Mucosa of rectum (tissue), 2 donors: Measurements from ENCODE around the gene DAB2IP.

Experiments used
- H3K27ac ChIP-seq, 2 donors: one replicate each; pipeline ENCODE4 v1.7.0; 2013; ENCODE audit warnings: inconsistent platforms in 2 of 2, low read depth in 2 of 2, low read length in 2 of 2
- H3K27me3 ChIP-seq, 2 donors: one replicate each; pipeline ENCODE4 v1.7.0; 2013; ENCODE audit warnings: low read length in 2 of 2; ENCODE audit not compliant: control insufficient read depth in 2 of 2, insufficient read depth in 2 of 2
- H3K36me3 ChIP-seq, 2 donors: one replicate each; pipeline ENCODE4 v1.7.0; 2013; ENCODE audit warnings: low read length in 2 of 2; ENCODE audit not compliant: control insufficient read depth in 2 of 2, insufficient read depth in 2 of 2
- H3K4me1 ChIP-seq, 2 donors: one replicate each; pipeline ENCODE4 v1.7.0; 2013; ENCODE audit warnings: low read length in 2 of 2, mild to moderate bottlenecking in 1 of 2; ENCODE audit not compliant: control insufficient read depth in 2 of 2, insufficient read depth in 2 of 2
- H3K4me3 ChIP-seq, 2 donors: one replicate each; pipeline ENCODE4 v1.7.0; 2013; ENCODE audit warnings: low read length in 2 of 2
- H3K9ac ChIP-seq, 2 donors: one replicate each; pipeline ENCODE4 v1.7.0; 2013; ENCODE audit warnings: low read length in 2 of 2, low read depth in 1 of 2, mild to moderate bottlenecking in 1 of 2
- H3K9me3 ChIP-seq, 2 donors: one replicate each; pipeline ENCODE4 v1.7.0; 2013; ENCODE audit warnings: low read length in 2 of 2; ENCODE audit not compliant: control insufficient read depth in 2 of 2
- donor health status: healthy.
- donor health status: Normal muscosa, but diverticular disease.

DAB2IP gene

DNA sequence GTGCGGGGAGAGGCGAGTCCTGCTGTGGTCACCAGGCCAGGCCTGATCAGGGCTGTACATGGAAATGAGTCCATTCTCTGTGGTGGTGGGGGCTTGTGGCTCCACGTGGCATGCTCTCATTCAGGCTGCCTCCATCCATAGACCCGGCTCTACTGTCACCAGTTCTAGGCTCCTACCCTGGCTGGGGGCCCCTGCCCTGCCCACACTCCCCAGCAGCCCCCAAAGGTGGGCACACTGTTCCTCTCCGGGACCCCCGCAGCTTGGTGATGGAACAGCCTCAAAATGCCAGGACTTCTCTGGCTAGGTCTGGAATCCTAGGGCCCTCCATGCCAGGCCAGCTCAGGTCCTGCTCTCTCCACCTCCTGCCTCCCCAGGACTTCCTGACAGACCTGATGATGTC is 111.7 kb downstream of the DAB2IP start:
- H3K9ac ChIP-seq = no peak overlapping the region
- H3K27me3 ChIP-seq = no peaks in the 10 kb centered on the region
- H3K4me1 ChIP-seq = peaks cover 0 to 5% of the 10 kb centered on the region in 2 donors
- no peaks in the 10 kb centered on the region for H3K9me3 ChIP-seq
- peaks cover 88 to 93% of the 10 kb centered on the region in 2 donors for H3K36me3 ChIP-seq
- no peak overlapping the region for H3K4me3 ChIP-seq
- H3K27ac ChIP-seq = no peak overlapping the region

DNA sequence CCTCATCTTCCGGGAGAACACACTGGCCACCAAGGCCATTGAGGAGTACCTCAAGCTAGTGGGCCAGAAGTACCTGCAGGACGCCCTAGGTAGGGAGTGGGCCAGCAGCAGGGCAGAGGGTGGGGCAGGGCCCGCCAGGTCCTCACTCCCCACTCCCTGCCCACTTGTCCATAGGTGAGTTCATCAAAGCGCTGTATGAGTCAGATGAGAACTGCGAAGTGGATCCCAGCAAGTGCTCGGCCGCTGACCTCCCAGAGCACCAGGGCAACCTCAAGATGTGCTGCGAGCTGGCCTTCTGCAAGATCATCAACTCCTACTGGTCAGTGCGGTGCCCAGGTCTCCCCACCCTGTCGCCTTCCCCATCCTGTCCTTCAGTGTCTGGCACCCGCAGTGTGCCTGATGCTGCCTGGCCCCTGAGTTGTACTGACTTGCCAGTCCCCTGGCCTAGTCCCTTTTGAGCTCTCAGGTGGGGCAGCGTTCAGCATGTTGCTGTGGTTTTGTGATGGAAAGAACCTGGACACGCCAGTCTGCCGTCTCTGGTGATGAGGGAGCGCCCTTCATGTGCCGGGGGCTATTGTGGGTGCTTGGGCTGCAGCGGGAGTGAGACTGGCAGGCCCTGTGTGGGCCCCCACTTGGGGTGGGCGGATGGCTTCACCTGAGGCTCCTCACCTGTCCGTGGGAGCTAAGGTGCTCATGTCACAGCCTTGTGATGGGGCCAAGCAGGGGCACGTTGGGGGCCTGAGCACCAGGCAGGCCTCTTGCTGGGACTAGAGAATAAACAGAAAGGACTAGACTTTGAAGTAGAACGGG is 112.3 kb downstream of the DAB2IP start:
- peaks cover 0 to 5% of the 10 kb centered on the region in 2 donors for H3K4me1 ChIP-seq
- H3K9ac ChIP-seq = no peak overlapping the region
- H3K27me3 ChIP-seq = no peaks in the 10 kb centered on the region
- no peak overlapping the region for H3K4me3 ChIP-seq
- H3K36me3 ChIP-seq = peaks cover 87 to 94% of the 10 kb centered on the region in 2 donors
- no peak overlapping the region for H3K27ac ChIP-seq
- H3K9me3 ChIP-seq = no peaks in the 10 kb centered on the region

GRCh38 chr9:121764371-121764730 is 112.9 kb downstream of the DAB2IP start:
- Histone ChIP-seq H3K4me3 (no peak overlapping the region), H3K36me3 (peaks cover 87 to 94% of the 10 kb centered on the region in 2 donors), H3K9ac (no peak overlapping the region), H3K27ac (no peak overlapping the region), H3K9me3 (no peaks in the 10 kb centered on the region), H3K4me1 (peaks cover 0 to 5% of the 10 kb centered on the region in 2 donors), H3K27me3 (no peaks in the 10 kb centered on the region)

DNA sequence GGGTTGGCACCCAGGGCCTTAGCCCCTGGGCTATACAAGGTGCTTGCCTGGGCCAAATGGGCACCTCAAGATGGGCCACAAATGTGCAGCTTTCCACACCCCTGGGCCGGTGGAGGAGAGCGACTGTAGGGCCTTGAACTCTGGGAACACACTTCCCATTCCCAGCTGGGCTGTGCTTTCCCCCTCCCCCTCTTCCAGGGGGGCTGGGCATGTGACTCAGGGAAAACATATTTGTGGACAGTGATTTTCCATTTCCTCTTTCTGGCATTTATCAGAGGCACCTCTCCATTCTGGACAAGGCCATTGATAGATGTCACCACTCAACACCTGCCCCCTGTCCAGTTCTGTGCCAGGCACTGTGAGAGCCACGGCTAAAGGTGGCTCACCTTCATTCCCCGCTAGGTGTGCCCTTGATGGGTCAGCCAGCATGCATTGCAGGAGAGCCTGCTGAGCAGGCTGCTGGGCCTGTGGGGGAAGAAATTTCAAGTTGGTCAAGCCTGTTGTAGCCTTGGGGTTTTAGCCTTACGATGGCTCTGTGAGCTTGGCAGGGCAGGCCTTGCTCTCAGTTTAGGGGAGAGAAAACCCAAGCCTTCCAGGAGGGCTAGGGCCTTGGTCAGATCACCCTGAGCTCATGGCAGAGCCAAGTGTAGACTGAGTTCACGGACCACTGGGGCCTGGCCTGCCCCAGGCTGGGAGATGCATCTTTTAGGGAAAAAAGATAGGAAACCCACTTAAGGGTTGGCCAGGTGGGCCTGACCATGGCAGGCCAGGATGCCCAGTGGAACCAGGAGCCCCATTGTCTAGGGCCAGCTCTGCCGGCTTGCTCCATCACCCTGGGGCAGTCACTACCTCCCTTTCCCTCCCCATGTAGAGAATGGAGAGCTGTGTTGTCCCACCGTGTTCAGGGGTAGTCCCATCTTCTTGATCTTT is 113.9 kb downstream of the DAB2IP start:
- Histone ChIP-seq H3K4me3 (no peak overlapping the region), H3K27me3 (no peaks in the 10 kb centered on the region), H3K9ac (no peak overlapping the region), H3K27ac (no peak overlapping the region), H3K4me1 (peaks cover 0 to 5% of the 10 kb centered on the region in 2 donors), H3K9me3 (no peaks in the 10 kb centered on the region), H3K36me3 (peaks cover 88 to 94% of the 10 kb centered on the region in 2 donors)

DNA sequence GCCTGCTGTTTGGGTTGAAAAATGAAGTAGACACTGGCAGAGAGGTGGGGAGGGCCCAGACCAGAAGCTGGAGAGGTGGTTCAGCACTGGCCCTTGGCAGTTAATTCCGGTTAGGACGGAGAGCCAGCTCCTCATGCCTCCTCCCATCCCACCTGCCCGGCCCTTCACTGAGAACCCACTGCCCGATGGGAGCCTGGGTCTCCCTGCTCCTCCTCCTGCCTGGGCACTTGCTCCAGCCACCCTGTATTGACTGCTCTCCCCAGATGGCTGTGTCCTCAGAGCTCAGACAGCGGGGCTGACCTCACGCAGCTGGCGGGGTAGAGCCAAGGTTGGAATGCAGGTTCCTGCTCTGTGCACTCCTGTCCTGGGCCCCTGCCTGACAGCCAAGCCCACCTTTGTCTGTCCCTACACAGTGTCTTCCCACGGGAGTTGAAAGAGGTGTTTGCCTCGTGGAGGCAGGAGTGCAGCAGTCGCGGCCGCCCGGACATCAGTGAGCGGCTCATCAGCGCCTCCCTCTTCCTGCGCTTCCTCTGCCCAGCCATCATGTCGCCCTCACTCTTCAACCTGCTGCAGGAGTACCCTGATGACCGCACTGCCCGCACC is 114.7 kb downstream of the DAB2IP start:
- Histone ChIP-seq H3K36me3 (peaks cover 88 to 94% of the 10 kb centered on the region in 2 donors), H3K4me3 (no peak overlapping the region), H3K9ac (no peak overlapping the region), H3K4me1 (peaks cover 0 to 5% of the 10 kb centered on the region in 2 donors), H3K27me3 (no peaks in the 10 kb centered on the region), H3K9me3 (no peaks in the 10 kb centered on the region), H3K27ac (no peak overlapping the region)

GRCh38 chr9:121767171-121767769 is 115.8 kb downstream of the DAB2IP start:
- H3K4me1 ChIP-seq = peaks cover 0 to 5% of the 10 kb centered on the region in 2 donors
- H3K4me3 ChIP-seq = no peak overlapping the region
- H3K9ac ChIP-seq = no peak overlapping the region
- no peaks in the 10 kb centered on the region for H3K9me3 ChIP-seq
- H3K27me3 ChIP-seq = no peaks in the 10 kb centered on the region
- no peak overlapping the region for H3K27ac ChIP-seq
- H3K36me3 ChIP-seq = peaks cover 88 to 89% of the 10 kb centered on the region in 2 donors

DNA sequence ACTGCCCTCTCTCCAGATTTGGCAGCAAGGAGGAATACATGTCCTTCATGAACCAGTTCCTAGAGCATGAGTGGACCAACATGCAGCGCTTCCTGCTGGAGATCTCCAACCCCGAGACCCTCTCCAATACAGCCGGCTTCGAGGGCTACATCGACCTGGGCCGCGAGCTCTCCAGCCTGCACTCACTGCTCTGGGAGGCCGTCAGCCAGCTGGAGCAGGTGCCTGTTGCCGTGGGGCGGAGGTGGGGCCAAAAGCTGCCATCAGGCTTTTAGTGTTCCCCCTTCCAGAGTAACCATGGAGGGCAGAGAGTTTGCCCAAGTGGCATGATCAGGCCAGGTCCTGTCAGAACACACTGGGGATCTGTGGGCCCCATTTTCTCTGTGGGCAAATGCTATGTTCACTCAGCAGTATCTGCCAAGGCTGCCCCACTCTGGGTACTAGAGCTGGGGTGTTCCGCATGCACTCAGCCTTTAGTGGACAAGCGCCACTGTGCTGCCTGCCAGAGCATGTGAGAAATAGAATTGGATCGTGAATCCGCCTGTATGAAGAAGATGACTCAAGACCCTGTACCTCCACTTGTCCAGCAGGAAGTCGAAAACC is 117.1 kb downstream of the DAB2IP start:
- peaks cover 83 to 91% of the 10 kb centered on the region in 2 donors for H3K36me3 ChIP-seq
- peaks cover 0 to 5% of the 10 kb centered on the region in 2 donors for H3K4me1 ChIP-seq
- no peak overlapping the region for H3K4me3 ChIP-seq
- no peaks in the 10 kb centered on the region for H3K9me3 ChIP-seq
- H3K9ac ChIP-seq = no peak overlapping the region
- no peak overlapping the region for H3K27ac ChIP-seq
- no peaks in the 10 kb centered on the region for H3K27me3 ChIP-seq

GRCh38 chr9:121769939-121770338 is 118.5 kb downstream of the DAB2IP start:
- Histone ChIP-seq H3K36me3 (peaks cover 80 to 90% of the 10 kb centered on the region in 2 donors), H3K4me3 (no peak overlapping the region), H3K9me3 (no peaks in the 10 kb centered on the region), H3K4me1 (peaks cover 0 to under 1% of the 10 kb centered on the region in 2 donors), H3K9ac (no peak overlapping the region), H3K27ac (no peak overlapping the region), H3K27me3 (no peaks in the 10 kb centered on the region)

DNA sequence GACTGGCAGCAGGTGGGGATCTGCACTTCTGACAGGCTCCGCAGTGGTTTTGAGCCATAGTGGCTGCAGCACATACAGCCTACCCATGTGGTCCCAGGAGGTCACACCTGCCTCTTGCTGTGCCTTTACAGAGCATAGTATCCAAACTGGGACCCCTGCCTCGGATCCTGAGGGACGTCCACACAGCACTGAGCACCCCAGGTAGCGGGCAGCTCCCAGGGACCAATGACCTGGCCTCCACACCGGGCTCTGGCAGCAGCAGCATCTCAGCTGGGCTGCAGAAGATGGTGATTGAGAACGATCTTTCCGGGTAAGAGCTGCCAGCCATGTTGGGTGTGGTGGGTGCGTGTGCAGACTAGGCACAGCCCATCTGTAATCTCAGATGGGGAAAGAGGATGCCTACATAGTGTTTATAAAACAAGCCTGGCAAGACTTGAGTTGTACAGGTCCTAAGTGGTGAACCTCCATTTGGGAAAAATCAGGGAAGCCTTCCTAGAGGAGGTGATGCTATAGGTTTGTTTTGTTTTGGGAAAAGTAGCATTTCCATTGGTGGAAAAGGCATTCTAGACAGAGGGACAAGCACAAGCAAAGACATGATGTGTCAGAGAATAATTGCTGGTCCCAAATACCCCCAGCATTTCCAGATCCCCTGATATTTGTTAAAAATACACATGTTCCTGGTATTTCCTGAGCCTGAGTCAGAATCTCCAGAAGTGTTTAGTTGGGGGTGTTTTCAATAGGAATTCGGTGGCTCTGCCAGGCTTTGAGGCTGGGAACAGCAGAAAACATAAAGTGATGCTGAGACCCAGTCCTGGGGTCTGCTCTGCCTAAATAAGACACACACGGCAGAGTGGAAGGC is 119.2 kb downstream of the DAB2IP start:
- Histone ChIP-seq H3K9ac (no peak overlapping the region), H3K36me3 (peaks cover 80 to 92% of the 10 kb centered on the region in 2 donors), H3K4me1 (no peaks in the 10 kb centered on the region), H3K27me3 (no peaks in the 10 kb centered on the region), H3K9me3 (no peaks in the 10 kb centered on the region), H3K4me3 (no peak overlapping the region), H3K27ac (no peak overlapping the region)
